GM19193 (cell line): Measurements from ENCODE around the gene IFNA6.

ENCODE experiments used
- POLR2A ChIP-seq: IDR thresholded peaks from 4 replicates; pipeline ENCODE4 v1.6.1; 2011; ENCODE audit not compliant: insufficient read depth, insufficient read length; ENCODE audit errors: extremely low read depth

The IFNA6 gene

DNA sequence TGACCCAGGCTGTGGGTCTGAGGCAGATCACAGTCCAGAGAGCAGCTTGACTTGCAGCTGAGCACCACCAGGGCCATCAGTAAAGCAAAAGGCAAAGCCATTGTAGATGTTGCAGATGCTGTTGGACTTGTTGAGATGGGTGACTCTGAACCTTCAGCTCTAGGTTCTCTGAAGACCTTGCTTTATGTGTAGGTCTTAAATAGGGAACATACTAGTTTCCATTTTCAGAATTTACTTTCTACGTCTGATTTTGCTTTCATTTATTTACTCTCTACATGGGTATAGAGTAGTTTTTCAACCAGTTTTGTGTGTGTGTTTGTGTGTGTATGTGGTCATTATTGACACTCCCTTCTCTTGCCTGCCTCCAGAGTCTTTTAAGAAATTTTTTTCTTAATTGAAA, at the start of gene IFNA6:
TSS of gene IFNA6 (minus strand) at position 101 of the 400 bp plus-strand sequence. CDS start at position 101, 0 bp downstream.
- TF ChIP-seq POLR2A = no peak

DNA sequence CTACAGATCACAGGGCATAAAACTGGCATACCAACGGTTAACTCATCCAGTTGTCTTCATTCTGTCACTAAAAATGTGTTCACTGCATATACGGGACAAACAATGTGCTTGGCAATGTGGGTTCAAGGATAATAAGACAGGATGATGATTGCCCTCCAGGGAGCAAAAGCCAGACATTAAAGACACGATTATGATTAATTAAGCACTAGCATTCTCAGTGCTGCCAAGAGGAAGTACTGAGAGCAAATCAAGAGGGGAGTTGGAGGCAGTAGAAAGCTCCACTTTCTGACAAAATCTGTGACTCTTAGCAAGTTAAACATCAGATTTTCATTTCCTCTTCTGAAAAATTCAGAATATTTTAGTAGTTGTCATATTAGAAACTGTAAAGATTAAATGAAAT, 49.3 kb upstream of the IFNA6 start:
- TF ChIP-seq POLR2A = no peak

DNA sequence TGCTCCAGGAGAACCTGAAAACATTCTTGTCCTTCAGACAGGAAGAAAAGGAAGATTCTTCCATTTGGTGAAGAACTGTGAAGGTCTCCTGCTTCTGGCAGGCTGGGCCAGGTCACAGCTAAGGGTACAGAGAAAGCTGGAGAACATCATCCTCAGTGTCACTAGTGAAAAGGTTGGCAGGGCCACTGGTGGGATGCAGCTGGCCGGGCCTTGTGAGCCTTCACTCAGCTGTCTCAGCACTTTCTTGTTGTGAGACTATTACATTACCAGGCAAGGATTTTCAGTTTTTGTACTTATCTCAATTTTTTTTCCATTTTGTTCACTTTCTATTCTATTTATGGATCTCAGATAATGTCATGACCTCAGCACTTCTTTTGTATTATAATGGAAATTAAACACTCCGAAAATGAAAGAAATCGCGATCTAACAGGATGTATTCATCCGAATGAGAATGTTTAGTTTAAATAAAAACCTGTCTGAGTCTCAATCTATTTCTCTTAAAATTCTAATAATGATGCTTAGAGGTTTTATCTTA, 48.3 kb upstream of the IFNA6 start:
- TF ChIP-seq POLR2A = no peak

- TF ChIP-seq POLR2A = no peak
These were observed 45.4 kb upstream of the IFNA6 start for GRCh38 chr9:21395778-21396717.

DNA sequence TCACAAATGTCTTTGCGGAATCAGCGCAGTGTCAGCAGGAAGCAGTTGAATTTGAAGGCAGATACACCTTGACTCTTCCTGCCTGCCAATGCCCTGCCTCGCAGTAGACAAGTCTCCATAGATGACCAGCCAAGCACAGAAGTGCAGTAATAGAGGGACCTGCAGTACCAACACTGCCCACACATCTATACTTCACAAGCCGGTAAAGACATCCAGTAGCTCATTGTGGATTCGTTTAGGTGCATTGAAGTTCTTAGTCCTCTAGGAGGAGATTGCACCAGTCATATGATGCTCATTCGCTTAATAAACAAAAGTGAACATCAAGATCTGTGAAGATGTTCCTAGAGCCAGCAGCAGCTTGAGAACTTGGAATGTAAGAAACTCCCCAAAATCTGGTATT, 41.6 kb upstream of the IFNA6 start:
- TF ChIP-seq POLR2A = no peak

DNA sequence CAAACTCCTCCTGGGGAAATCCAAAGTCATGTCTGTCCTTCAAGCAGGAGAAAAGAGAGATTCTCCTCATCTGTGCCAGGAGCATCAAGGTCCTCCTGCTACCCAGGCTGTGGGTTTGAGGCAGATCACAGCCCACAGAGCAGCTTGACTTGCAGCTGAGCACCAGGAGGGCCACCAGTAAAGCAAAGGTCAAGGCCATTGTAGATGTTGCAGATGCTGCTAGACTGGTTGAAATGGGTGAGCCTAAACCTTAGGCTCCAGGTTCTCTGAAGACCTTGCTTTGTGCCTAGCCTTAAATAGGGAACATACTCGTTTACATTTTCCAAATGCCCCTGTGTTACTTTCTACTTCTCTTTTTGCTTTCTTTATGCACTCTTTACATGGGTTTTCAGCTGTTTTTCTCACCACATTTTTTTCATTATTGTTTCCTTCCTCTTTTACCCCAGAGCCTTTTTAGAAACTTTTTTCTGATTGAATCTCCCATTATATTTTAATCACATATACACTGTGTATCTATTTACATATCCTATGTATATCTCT, 34.5 kb upstream of the IFNA6 start, which contains the start of gene IFNA2:
TSS of gene IFNA2 (minus strand) at position 268 of the 540 bp plus-strand sequence. CDS start at position 199, 69 bp downstream.
- no peak for TF ChIP-seq POLR2A

DNA sequence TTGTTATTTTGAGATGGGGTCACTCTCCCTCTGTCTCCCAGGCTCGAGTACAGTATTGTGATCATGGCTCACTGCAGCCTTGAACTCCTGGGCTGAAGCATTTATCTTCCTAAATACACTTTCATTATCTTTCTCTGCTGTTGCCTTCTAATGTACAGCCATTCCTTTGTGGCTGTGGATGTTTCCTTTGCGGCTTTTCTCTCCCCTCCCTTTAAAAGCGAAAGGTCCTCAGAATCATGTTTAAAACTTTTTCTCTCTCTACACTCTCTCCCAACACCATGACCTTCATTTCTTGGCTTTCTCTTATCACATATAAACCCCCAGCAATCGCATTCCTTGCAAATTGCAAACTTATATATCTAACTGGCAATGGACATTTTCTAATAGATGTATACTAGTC, 32.9 kb upstream of the IFNA6 start:
- TF ChIP-seq POLR2A = no peak

GRCh38 chr9:21381448-21382339, 31.0 kb upstream of the IFNA6 start:
- no peak for TF ChIP-seq POLR2A

DNA sequence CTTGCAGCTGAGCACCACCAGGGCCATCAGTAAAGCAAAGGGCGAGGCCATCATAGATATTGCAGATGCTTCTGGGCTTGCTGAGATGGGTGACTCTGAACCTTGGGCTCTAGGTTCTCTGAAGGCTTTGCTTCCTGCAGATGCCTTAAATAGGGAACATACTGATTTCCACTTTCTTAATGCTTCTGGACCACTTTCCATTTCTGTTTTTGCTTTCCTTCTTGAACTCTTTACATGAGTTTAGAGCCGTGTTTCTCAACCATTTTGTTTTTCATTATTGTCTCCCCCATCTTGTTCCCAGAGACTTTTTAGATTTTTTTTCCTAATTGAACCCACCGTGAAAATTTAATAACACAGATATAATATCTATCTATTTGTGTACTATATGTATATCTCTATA, 17.3 kb upstream of the IFNA6 start, which contains the start of gene IFNA13:
TSS of gene IFNA13 (minus strand) at position 101 of the 400 bp plus-strand sequence. CDS start at position 54, 47 bp downstream.
- TF ChIP-seq POLR2A = no peak

- TF ChIP-seq POLR2A = no peak
These were observed 11.6 kb upstream of the IFNA6 start for GRCh38 chr9:21362287-21362686.

GRCh38 chr9:21357479-21358460, 7.1 kb upstream of the IFNA6 start:
- no peak for TF ChIP-seq POLR2A

DNA sequence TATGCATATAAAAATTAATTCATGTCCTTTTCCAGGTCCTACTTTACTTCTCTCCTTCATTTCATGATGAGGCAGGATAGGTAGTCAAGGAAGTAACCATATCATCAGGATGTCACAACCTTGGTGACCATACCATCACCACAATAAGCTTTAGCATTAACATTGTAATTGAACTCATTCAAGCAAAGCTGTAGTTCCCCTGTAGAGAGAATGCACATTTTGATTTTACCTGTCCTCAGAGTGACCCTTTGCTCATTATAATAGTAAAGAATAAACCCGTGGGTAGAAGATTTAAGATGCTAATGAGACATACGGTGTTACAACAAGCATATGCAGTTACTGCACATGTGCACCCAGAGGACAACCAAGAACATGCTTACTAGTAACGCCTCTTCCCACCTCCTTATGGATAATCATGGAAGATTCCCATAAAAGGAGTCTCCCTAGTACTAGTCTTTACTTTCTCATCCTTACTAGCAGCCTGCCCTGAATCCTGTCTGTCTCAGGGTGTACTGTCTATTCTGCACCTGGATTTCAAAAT, 2.2 kb downstream of the IFNA6 start:
- TF ChIP-seq POLR2A = no peak

DNA sequence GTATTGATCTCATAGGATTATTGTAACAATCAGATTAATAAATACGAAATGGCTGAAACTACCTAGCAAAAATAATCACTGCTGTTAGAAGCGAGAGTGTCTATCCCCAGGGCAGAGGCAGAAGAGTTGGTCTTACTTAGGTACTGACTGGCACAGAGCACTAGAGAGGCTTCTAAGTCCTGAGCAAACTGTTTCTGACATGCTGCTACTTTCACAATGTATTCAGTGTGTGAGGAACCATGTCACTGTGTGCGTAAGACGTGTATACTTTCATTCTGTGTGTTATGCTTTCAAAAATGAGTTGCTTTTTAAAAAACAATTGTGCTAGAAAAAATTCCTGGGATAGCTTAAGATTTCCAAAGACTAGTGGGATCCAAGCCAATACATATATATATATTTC, 10.0 kb downstream of the IFNA6 start:
- TF ChIP-seq POLR2A = no peak
